Kidney tubule cell (primary cell): ENCODE data around the gene ANKRD42.
"Not testable (repeated sequence)": the region's sequence is repeated elsewhere in the genome, so short reads cannot be mapped to it uniquely, and the experiment has no call there.

Experiments
- DNase-seq: peaks from one replicate; pipeline ENCODE4 v3.0.0-alpha.2; 2018; ENCODE audit warnings: low spot score

The ANKRD42 gene

DNA sequence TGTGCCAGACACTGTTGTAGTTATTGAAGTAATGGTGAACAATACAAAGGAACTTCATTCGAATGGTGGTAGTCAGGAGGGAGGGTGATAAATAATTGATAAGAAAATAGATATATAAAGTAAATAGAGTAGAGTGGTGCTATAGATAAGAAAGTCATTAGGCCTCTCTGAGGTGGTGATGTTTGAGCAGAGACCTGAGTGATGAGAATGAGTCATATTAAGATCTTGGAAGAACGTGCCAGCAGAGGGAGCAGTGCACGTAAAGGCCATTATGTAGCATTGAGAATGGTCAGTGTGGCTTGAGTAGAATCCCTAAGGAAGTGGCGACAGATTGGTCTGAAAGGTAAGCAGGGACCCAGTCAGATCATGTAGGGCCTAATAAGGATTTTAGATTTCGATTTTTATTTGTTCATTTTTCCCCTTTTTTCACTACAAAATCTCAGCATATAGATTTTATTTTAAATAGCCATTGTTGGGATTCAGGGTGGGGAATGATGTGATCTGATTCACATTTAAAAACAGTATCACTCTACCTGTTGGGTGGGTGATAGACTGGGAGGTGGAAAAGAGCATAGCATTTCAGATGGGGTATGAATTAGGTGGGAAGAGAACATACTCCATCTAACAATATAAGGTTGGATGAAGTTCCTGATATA lies 47.9 kb downstream of the ANKRD42 start:
- peak; percentile 77 for DNase-seq

- DNase-seq, result no peak
Measured at GRCh38 chr11:83249445-83249844, 55.9 kb downstream of the ANKRD42 start.

GRCh38 chr11:83249972-83250593 lies 56.6 kb downstream of the ANKRD42 start:
- DNase-seq, result peak; percentile 46

DNA sequence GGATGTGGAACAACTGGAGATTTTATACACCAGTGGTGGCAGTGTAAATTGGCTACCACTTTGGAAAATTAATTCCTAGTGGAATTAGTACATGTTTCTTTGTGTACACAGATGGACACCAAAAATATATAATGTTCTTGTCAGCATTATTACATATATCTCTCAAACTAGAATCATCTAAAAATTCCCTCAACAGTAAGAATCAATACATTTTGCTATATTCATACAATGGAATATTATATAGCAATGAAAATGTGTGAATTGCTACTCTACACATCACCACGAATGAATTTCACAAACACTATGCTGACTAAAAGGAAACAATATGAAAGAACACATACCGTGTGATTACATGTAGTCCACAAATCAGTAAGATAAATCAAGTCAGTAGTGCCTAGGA lies 58.8 kb downstream of the ANKRD42 start:
- no peak for DNase-seq

GRCh38 chr11:83252941-83253340 lies 59.4 kb downstream of the ANKRD42 start:
- DNase-seq, result no peak

- no peak for DNase-seq
Measured at GRCh38 chr11:83255366-83255765, 61.9 kb downstream of the ANKRD42 start.

- DNase-seq, result no peak
Measured at GRCh38 chr11:83256602-83257340, 63.3 kb downstream of the ANKRD42 start.

- peak; percentile 88 for DNase-seq
Measured at GRCh38 chr11:83257761-83258168, 64.3 kb downstream of the ANKRD42 start.

DNA sequence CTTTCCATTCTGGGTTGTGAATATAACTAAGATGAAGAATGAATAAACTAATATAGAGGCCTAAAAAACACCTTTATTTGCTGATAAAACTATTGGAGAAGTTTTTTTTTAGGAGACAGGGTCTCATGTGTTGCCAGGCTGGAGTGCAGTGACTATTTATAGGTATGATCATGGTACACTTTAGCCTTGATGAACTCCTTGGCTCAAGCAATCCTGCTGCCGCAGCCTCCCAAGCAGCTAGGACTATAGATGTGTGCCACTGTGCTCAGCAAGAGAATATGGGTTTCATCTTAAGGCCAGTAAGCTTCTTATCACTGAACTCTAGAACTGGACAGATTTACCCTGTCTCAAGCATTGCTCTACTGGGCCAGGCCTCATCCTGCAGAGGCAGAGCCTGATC lies 66.0 kb downstream of the ANKRD42 start:
- no peak for DNase-seq

- DNase-seq, result no peak
Measured at GRCh38 chr11:83265331-83265730, 71.8 kb downstream of the ANKRD42 start.

GRCh38 chr11:83269080-83269479 lies 75.6 kb downstream of the ANKRD42 start:
- not testable (repeated sequence) for DNase-seq

GRCh38 chr11:83271734-83272133 lies 78.2 kb downstream of the ANKRD42 start:
- not testable (repeated sequence) for DNase-seq

DNA sequence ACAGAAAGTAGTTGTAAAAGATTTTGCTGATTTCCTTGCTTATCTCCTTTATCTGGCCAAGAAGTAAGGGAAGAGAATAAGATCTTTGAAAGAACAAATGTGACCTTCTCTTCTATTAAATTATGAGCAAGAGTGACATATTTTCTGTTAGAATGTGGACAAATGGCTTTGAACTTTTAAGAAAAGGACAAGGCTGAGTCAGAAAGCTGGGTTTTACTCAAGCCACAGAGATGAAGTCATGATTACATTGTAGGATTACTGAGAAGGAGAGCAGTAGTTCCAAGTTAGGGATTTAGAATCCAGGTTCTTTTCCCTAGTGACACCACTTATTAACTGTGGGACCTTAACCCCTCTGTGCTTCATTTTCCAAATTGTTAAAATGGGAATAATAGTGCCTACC lies 79.1 kb downstream of the ANKRD42 start:
- peak; percentile 67 for DNase-seq

DNA sequence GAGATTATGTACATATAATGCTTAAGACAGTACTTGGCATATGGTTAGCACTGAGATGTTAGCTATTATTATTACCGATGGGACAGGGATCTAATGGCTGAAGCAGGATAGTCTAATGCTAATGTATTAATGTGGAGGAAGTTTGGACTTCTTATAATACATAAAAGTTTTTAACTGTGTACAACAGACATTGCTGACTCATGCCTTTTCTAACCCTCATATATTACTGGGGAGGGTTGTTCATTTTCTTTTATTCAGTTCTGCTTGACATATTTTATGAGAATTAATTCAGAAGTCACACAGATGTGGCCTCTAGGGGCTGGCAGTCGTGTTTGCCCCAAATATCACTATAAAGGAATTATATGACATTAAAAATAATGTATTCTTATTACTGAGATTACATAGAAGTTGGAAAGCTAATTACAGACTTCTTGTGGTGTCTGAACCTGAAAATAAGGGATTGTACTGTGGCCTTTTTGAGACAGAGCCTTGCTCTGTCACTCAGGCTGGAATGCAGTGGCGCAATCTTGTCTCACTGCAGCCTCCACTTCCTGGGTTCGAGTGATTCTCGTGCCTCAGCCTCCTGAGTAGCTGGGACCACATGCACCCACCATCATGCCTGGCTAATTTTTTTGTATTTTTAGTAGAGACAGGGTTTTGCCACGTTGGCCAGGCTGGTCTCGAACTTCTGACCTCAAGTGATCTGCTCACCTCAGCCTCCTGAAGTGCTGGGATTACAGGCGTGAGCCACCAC lies 82.6 kb downstream of the ANKRD42 start:
- DNase-seq, result no peak

- DNase-seq, result peak; percentile 11
Measured at GRCh38 chr11:83278351-83278750, 84.8 kb downstream of the ANKRD42 start.

DNA sequence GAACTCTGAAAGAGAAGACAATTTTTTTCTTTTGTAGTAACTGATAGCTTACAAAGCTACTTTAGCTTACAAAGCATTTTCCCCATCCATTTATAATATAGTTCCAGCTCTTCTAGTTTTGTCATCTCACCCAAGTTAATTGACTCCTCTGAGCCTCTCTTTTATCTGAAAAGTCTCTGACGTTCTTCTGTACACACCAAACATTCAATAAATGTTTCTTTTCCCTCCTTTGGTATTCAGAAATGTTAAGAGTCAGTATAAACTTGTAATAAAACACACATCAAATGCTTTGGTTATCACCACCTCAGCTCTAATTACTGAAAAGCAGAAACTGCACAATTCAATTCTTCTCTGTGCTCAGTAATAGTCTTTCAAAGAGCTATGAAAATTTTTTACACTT lies 86.7 kb downstream of the ANKRD42 start:
- no peak for DNase-seq

GRCh38 chr11:83282084-83282716 lies 88.7 kb downstream of the ANKRD42 start:
- DNase-seq, result no peak

DNA sequence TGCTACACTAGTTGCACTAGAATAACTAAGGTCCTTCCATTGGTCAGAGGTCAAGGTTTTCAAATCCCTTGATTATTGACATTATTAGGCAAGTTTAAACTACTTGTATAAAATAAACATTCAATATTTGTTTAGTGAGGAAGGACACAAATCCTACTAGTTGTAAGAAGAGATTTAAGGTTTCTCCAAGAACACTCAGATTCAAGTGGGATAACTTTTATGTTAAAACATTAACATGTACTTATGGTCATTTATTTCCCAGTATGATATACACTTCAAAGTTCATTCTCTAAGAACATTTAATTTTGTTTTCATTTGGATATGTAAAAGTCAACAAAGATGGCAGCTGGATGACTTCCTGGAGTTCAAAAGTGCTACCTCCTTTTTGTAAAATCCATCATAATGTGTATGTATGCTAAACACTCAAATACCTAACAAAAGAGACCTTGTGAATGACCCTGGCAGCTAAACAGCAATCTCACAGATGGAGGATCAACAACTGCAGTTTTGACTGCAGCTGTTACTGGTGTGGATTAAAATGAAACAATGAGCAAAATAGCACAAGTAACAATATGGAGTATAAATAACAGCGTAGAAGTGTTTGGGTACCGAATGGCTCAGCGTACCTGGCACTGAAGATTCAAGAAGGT lies 91.1 kb downstream of the ANKRD42 start:
- DNase-seq, result no peak

GRCh38 chr11:83285151-83285770 lies 91.7 kb downstream of the ANKRD42 start:
- DNase-seq, result no peak

- peak; percentile 97 for DNase-seq
Measured at GRCh38 chr11:83285771-83286528, 92.4 kb downstream of the ANKRD42 start, which contains the start of gene CCDC90B. Gene CCDC90B, minus strand, starts transcription at chr11:83286367. Its CDS starts 395 bp downstream, at chr11:83285972.
